Daoy (cell line): ENCODE measurements around the gene FDPS. TPM values are rescaled to one million over a fixed set of nuclear protein-coding genes. Genes with fewer than 3 reads are reported as not detected.
"Not testable (repeated sequence)": the region's sequence is repeated elsewhere in the genome, so short reads cannot be mapped to it uniquely, and the experiment has no call there.

Experiments used
- DNase-seq: peaks from one replicate; pipeline ENCODE4 v3.0.0-alpha.2; 2015; ENCODE audit warnings: low read depth
- total RNA-seq: library from RNA; depleted of rRNA; stranded (reverse); fragments of >200 nt; shearing (Covaris generic); gene quantifications from 2 replicates; pipeline ENCODE4 v1.2.3, GENCODE V29; 2014

The FDPS gene
- total RNA-seq, 1 experiment from 2014 or later: 219 TPM

GRCh38 chr1:155285631-155286044 is 23.0 kb upstream of the FDPS start:
- DNase-seq: no peak

GRCh38 chr1:155286544-155286943 is 22.1 kb upstream of the FDPS start:
- no peak for DNase-seq

GRCh38 chr1:155287987-155288543 is 20.6 kb upstream of the FDPS start:
- no peak for DNase-seq

GRCh38 chr1:155291006-155291405 is 17.7 kb upstream of the FDPS start:
- DNase-seq: not testable (repeated sequence)

GRCh38 chr1:155293086-155293749 is 15.4 kb upstream of the FDPS start:
- no peak for DNase-seq

GRCh38 chr1:155294520-155295182 is 14.0 kb upstream of the FDPS start:
- DNase-seq: no peak

GRCh38 chr1:155295183-155295941 is 13.3 kb upstream of the FDPS start:
- no peak for DNase-seq

- no peak for DNase-seq
These were observed 12.8 kb upstream of the FDPS start for GRCh38 chr1:155295942-155296267.

GRCh38 chr1:155296661-155297060 is 12.0 kb upstream of the FDPS start:
- no peak for DNase-seq

- DNase-seq: no peak
These were observed 11.3 kb upstream of the FDPS start for GRCh38 chr1:155297384-155297783.

GRCh38 chr1:155300024-155300423 is 8.6 kb upstream of the FDPS start:
- no peak for DNase-seq

- DNase-seq: no peak
These were observed 7.9 kb upstream of the FDPS start for GRCh38 chr1:155300553-155301329.

- no peak for DNase-seq
These were observed 7.3 kb upstream of the FDPS start, which contains the start of gene PKLR for GRCh38 chr1:155301342-155301841. PKLR (minus strand) TSS chr1:155301438; CDS start chr1:155301395, 43 bp downstream.

- DNase-seq: no peak
These were observed 4.1 kb upstream of the FDPS start for GRCh38 chr1:155304558-155305063.

GRCh38 chr1:155305881-155306391 is 2.7 kb upstream of the FDPS start:
- DNase-seq: no peak

- peak; percentile 44 for DNase-seq
These were observed 1.4 kb upstream of the FDPS start for GRCh38 chr1:155307247-155307740.

- no peak for DNase-seq
These were observed 856 bp downstream of the FDPS start for GRCh38 chr1:155309423-155310021.

GRCh38 chr1:155313261-155313660 is 4.6 kb downstream of the FDPS start:
- DNase-seq: no peak

- DNase-seq: no peak
These were observed 8.3 kb downstream of the FDPS start for GRCh38 chr1:155316922-155317321.

- no peak for DNase-seq
These were observed 9.4 kb downstream of the FDPS start for GRCh38 chr1:155318082-155318481.
